ENCODE results near the gene PSMB10.

The PSMB10 gene

DNA sequence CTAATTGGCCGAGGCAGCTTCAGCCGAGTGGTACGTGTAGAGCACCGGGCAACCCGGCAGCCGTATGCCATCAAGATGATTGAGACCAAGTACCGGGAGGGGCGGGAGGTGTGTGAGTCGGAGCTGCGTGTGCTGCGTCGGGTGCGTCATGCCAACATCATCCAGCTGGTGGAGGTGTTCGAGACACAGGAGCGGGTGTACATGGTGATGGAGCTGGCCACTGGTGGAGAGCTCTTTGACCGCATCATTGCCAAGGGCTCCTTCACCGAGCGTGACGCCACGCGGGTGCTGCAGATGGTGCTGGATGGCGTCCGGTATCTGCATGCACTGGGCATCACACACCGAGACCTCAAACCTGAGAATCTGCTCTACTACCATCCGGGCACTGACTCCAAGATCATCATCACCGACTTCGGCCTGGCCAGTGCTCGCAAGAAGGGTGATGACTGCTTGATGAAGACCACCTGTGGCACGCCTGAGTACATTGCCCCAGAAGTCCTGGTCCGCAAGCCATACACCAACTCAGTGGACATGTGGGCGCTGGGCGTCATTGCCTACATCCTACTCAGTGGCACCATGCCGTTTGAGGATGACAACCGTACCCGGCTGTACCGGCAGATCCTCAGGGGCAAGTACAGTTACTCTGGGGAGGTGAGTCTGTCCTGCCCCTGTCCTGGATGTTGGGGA is 27.5 kb downstream of the PSMB10 start:
- no peak overlapping the region for H3K4me3 ChIP-seq (ENCODE audit: low read depth, low read length)
- TF ChIP-seq, protein P1, sequence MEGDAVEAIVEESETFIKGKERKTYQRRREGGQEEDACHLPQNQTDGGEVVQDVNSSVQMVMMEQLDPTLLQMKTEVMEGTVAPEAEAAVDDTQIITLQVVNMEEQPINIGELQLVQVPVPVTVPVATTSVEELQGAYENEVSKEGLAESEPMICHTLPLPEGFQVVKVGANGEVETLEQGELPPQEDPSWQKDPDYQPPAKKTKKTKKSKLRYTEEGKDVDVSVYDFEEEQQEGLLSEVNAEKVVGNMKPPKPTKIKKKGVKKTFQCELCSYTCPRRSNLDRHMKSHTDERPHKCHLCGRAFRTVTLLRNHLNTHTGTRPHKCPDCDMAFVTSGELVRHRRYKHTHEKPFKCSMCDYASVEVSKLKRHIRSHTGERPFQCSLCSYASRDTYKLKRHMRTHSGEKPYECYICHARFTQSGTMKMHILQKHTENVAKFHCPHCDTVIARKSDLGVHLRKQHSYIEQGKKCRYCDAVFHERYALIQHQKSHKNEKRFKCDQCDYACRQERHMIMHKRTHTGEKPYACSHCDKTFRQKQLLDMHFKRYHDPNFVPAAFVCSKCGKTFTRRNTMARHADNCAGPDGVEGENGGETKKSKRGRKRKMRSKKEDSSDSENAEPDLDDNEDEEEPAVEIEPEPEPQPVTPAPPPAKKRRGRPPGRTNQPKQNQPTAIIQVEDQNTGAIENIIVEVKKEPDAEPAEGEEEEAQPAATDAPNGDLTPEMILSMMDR (IDR thresholded peaks at IDR 0.05; ENCODE audit: low read depth, low read length): no peak

DNA sequence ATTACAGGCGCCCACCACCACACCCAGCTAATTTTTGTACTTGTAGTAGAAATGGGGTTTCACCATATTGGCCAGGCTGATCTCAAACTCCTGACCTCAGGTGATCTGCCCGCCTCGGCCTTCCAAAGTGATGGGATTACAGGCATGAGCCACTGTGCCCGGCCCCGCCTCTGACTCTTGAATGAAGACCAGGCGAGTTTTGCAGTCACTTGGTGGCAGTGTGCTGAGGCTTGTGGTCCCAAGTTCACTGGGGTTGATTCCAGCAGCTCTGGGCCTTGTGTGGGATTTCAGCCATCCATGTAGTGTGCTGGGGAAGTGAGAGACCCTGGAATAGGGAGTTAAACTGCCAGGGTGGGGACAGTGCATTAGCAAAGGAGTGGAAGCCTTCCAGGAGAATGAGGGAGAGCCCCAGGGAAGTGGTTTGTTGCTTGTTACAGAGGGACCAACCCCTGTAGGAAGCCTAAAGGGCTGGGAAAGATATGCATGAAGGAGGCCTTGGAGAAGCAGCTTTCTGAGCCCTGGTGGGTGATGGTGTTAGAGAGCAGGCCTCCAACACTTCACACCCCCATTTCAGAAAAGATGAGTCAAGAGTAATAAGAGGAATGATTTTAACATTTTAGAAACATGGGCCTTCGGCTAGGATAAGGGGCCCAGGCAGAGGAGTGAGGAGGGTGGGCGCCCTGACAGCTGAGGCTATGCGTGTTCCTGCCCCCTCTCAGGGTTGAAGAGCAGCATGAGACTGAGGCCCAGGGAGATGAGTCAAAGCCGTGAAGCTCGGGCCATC is 29.1 kb downstream of the PSMB10 start:
- TF ChIP-seq, protein P1 (IDR thresholded peaks at IDR 0.05; ENCODE audit: low read depth, low read length): no peak

DNA sequence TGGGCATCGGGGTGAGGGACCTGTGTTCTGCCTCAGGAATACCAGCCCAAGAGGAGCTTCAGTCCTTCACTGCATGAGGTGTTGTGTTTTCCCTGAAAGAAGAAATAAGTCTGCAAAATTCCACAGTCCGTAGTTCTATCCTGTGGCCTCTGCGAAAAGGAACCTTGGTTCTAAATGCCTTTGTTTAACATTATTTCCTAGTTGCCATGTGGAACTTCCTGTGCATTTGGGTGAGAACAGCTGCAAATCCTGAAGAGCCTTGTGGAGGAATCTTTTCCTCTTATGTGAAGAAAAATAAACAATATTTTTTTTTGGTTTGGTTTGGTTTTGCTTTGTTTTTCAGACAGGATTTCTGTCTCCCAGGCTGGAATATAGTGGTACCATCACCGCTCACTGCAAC is 33.8 kb downstream of the PSMB10 start:
- TF ChIP-seq, protein P1 (IDR thresholded peaks at IDR 0.05; ENCODE audit: low read depth, low read length): no peak
- H3K4me3 ChIP-seq (ENCODE audit: low read depth, low read length): no peak overlapping the region

More for the DNA sequence above, 29.1 kb downstream of the PSMB10 start:
- H3K4me3 ChIP-seq (ENCODE audit: low read depth, low read length): no peak overlapping the region

DNA sequence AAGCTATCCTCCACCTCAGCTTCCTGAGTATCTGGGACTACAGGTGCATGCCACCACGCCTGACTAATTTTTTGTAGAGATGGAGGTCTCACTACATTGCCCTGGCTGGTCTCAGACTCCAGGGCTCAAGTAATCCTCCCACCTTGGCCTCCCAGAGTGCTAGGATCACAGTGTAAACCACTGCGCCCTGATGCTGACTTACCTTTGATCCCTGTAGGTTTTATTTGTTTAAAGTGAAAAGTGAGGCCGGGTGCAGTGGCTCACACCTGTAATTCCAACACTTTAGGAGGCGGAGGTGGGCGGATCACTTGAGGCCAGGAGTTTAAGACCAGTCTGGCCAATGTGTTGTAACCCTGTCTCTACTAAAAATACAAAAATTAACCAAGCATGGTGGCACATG is 34.9 kb downstream of the PSMB10 start:
- TF ChIP-seq, protein P1 (IDR thresholded peaks at IDR 0.05; ENCODE audit: low read depth, low read length): no peak
- no peak overlapping the region for H3K4me3 ChIP-seq (ENCODE audit: low read depth, low read length)

DNA sequence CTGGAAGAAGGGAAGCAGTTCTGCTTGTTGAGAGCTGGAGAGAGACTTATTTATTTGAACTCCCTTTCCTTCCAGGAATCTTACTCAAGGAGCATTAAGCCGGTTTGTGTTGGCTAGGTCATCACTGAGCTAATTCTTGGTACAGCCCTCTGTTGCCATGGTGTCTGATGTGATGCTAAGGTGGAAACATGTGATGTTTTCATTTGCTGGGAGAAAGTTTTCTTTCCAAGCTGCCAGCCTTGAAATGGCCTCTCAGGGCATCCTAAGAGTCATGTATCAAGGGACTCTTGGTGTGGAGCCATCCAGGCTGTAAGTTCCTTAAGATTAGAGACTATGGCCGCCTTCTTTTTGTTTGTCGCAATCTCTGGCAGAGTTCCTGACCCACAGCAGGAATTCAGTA is 39.4 kb downstream of the PSMB10 start:
- no peak overlapping the region for H3K4me3 ChIP-seq (ENCODE audit: low read depth, low read length)
- TF ChIP-seq, protein P1 (IDR thresholded peaks at IDR 0.05; ENCODE audit: low read depth, low read length): no peak

DNA sequence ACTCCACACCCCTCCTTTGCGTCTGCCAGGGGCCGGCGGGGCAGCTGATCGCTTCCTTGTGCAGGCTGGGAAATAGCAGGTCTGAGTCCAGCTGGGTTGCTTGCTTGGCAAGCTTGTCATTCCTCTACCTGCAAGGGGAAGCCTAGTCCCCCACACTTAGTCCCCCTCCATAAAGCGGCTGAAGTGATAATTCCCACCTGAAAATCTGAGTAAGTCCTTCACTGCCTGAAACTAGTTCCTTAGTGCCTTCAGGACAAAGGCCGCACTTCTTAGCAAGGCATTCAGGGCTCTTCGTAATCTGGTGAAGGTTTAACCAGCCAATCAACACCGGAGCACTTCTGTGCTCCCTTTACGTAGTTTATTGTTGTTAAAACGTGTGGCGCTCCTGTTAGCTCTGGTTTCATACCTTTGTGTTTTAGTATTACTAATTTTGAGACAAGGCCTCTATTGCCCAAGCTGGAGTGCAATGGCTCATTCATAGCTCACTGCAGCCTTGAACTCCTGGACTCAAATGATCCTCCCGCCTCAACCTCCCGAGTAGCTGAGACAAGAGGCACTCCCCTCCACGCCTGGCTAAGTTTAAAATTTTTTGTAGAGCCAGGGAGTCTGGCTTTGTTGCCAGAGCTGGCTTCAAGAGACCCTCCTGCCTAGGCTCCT is 42.8 kb downstream of the PSMB10 start:
- TF ChIP-seq, protein P1 (IDR thresholded peaks at IDR 0.05; ENCODE audit: low read depth, low read length): no peak
- H3K4me3 ChIP-seq (ENCODE audit: low read depth, low read length): peak overlapping the region; percentile 94
